ENCODE data around the gene ANKRD2.
"Not testable (repeated sequence)": the region's sequence is repeated elsewhere in the genome, so short reads cannot be mapped to it uniquely, and the experiment has no call there.

The ANKRD2 gene

DNA sequence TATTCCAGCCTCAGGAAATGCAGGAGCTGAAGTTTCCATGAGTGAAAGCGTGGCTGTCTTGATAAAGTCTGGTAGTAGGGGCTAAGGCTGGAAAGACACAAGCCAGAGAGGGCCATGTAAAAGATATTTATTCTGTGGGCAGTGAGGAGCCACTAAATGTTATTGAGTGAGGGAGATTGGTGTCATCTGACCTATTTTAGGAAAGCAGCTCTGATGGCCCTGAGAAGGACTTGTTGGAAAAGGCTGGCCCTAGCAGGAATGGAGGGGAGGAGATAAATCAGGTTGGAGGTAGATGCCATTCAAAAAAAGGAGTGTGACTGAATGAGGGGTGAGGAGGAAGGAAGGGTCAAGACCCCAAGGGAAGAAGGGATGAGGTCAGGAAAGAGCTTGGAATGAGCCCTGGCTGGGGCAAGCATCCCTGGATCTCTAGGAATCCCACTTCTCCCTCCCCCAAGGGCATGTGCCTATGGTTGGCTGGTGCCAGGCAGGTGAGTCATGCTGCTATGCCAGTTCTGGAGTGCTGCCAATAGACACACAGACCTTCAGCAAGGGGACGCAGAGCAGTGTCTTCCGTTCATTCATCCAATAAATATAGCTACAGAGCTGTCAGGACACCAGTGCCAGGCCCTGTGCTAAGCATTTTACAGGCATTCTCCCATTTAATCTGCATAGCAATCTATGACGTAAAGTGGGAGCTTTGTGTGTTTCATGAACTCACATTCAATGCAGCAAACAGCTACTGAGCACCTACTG lies 2.0 kb downstream of the ANKRD2 start:
- DNase-seq: no peak

GRCh38 chr10:97575127-97575668 lies 2.6 kb downstream of the ANKRD2 start:
- no peak for DNase-seq

DNA sequence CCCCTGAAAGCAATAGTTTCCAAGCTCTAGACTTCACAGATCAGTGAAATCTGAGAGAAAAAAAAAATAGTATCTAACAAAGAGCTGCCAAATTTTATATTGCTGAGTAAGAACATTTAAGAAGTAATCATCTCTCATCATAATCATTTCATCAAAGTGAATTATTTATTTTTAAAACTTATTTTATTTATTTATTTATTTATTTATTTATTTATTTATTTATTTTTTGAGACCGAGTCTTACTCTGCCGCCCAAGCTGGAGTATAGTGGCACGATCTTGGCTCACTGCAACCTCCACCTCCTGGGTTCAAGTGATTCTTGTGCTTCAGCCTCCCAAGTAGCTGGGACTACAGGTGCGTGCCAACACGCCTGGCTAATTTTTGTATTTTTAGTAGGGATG lies 3.9 kb downstream of the ANKRD2 start:
- DNase-seq: not testable (repeated sequence)

- DNase-seq: no peak
These were observed 5.1 kb downstream of the ANKRD2 start for GRCh38 chr10:97577701-97578100.

DNA sequence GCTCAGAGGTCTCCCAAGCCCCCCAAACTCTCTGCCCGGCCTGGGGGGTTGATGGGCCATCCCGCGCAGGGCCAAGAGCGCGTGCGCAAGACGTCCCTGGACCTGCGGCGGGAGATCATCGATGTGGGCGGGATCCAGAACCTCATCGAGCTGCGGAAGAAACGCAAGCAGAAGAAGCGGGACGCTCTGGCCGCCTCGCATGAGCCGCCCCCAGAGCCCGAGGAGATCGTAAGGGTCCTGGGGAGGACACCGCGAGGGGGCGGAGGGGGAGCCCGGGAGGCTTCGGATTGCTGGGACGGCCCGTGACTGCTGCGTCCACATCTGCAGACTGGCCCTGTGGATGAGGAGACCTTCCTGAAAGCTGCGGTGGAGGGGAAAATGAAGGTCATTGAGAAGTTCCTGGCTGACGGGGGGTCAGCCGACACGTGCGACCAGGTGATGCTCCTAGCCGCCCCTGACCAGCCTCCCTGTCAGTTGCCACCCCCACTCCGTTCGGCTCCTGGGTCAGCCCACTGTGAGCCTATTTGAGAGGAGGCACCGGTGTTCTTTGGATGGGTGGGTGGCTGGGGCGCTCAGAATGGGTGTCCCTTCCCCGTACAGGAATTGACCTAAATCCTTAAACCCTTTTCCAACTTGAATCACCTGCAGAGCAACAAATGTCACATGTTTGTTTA lies 5.7 kb downstream of the ANKRD2 start:
- no peak for DNase-seq

DNA sequence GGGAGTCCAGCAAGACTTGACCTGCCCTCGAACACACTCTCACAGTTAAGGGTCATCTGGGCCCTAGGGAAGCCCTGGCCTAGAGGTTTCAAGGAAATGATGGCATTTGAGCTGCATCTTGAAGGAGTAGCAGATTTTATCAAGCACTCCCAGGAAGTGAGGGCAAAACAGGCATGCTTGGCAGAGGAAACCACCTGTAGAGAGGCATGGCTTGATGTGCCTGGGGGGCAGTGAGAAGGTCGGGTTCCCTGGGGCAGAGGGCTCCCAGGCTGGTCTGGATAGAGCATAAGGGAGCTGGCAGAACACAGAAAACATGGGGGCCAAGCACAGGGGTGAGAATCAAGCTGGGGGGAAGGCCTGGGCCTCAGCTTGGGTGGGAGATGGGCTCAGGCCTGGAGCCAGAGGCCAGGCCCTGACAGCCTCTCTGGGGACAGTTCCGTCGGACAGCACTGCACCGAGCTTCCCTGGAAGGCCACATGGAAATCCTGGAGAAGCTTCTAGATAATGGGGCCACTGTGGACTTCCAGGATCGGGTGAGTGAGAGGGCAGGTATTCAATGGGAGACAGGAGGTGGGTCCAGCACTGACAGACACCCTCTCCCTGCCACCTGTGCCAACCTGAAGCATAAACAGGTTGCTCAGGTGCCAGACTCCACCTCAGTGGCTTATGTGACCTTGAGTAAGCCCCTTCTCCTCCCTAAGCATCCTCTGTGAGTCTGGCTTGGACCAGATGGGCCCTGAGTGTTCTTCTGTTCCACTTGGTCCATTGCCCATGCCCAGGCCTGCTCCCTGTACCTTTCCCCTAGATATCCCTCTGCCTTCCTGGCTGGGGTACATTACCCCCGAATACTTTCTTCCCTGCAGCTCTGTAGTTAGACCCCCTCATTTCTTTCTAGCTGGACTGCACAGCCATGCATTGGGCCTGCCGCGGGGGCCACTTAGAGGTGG lies 8.1 kb downstream of the ANKRD2 start:
- DNase-seq: no peak

DNA sequence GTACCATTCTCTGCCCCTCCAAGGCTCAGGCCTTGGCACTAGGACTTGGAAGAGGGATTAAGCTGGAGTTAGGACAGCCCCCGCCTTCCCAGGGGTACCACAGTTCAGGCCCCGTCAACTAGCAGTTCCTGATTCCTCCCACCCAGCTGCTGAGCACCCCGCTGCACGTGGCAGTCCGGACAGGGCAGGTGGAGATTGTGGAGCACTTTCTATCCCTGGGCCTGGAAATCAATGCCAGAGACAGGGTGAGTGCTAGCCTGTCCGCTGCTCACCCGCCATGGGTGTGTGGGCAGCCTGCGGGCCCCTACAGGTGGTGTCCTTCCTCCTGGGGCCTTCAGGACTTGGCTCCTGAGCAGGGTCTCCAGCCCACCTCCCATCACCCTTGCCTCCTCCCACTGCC lies 9.6 kb downstream of the ANKRD2 start:
- no peak for DNase-seq

DNA sequence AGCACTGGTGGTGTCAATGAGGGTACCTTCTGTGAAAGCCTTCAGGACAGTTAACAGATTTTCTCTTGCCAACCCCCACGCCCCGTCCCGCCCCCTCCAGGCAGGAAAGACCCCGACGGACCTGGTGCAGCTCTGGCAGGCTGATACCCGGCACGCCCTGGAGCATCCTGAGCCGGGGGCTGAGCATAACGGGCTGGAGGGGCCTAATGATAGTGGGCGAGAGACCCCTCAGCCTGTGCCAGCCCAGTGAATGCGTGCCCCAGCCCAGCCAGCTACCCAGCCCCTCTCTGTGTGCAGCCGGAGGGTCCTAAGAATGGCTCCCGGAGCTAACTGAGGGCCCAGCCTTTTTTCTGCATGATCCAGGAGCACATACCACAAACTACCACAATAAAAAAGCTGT lies 10.9 kb downstream of the ANKRD2 start:
- DNase-seq: no peak

- DNase-seq: no peak
These were observed 11.7 kb downstream of the ANKRD2 start, which contains the start of gene HOGA1 for GRCh38 chr10:97584060-97584797. Gene HOGA1 (plus strand): TSS chr10:97584389. CDS start chr10:97584704, 315 bp downstream.

- no peak for DNase-seq
These were observed 12.3 kb downstream of the ANKRD2 start for GRCh38 chr10:97584798-97585438.

GRCh38 chr10:97585439-97585811 lies 12.8 kb downstream of the ANKRD2 start:
- DNase-seq: no peak

DNA sequence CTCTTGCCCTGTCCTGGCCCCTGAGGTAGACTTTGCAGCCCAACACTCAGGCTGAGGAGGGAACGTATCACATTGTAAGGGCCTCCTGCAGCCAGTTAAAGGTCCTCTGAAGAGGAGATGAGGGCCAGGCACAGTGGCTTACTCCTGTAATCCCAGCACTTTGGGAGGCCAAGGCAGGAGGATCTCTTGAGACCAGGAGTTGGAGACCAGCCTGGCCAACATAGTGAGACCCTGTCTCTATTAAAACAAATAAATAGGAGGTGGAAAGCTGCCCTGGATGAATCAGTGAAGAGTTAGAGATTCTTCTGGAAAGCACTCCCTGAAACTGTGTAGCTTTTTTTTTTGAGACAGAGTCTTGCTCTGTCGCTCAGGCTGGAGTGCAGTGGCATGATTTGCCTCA lies 14.6 kb downstream of the ANKRD2 start:
- no peak for DNase-seq

DNA sequence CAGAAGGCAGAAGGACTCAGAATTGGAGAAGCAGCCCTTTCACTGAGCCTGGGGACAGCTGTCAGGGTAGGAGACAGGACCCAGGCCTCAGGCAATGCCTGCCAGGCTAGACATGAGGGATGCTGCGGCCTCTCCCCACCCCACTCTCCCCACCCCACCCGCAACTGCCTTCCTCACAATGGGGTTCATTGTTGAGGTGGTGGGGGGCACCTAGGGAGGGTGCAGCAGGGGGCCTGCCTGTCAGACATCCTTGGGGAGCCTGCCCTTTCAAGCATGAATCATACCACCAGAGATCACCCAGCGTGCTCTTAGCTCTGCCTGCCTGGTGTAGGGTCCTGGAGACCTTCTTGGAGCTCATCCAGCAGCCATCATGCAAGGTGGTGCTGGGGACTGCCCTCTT lies 16.9 kb downstream of the ANKRD2 start, which contains the start of gene C10orf62:
TSS of gene C10orf62 (plus strand) at position 243 of the 400 bp plus-strand sequence. CDS start 177 bp downstream, outside the sequence.
- no peak for DNase-seq

DNA sequence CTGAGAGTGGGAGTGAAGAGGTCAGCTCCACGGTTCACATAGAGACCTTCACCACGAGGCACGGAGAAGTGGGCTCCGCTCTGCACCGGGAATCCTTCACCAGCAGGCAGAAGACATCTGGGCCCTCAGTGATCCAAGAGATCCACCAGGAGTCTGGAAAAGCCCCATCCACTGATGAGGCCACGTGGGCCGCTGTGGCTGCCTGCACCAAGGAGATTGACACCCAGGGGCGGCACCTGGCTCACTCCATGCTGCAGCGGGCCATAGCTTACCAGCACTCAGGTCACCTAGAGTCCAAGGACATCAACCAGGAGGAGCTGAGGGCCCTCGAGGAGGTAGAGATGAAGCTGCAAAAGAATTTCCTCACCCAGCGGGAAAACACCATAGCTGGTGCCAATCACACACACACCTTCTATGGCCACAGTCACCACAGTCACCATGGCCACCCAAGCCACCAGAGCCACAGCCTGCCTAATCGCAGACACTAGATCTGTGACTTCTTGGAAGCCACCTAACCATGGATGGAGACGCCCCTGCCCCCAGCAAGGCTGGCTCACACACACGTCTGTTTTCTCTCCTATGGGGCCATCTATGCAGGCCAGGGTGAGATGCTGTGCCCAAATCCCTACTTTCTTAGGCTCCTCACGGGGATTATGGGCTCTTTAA lies 17.6 kb downstream of the ANKRD2 start:
- no peak for DNase-seq

DNA sequence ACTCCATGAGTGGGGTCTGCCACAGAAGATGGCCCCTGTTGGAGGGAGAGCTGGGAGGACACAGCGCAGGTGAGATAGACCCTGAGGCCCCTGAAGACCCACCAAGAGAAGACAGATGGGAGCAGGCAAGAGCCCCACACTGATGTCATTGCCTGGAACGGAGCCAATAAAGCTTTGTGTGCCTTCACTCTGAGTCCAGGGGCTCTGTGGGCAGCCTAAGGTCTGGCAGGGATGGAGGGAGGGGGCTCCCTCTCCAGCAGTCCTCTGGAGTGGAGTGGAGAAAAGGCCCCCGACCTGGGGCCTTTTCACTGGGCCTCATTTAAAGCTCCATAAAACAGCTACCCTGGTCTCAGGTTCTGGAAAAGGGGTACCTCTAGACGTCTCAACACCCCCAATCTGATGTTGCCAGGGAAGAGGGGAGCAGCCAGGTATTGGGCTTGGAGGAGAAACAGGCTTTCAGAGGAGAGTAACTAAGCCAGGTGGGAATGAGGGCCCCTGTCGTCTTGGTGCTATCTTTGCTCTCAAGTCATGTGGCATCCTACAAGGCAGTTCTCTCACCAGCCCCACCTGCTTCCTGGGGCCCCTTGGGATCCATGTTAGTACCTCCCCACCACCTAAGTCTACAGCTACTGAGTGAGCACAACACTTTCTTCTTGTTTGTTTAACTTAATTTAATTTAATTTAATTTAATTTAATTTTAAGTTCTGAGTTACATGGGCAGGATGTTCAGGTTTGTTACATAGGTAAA lies 18.3 kb downstream of the ANKRD2 start:
- DNase-seq: no peak

- no peak for DNase-seq
These were observed 20.8 kb downstream of the ANKRD2 start for GRCh38 chr10:97593421-97593820.

DNA sequence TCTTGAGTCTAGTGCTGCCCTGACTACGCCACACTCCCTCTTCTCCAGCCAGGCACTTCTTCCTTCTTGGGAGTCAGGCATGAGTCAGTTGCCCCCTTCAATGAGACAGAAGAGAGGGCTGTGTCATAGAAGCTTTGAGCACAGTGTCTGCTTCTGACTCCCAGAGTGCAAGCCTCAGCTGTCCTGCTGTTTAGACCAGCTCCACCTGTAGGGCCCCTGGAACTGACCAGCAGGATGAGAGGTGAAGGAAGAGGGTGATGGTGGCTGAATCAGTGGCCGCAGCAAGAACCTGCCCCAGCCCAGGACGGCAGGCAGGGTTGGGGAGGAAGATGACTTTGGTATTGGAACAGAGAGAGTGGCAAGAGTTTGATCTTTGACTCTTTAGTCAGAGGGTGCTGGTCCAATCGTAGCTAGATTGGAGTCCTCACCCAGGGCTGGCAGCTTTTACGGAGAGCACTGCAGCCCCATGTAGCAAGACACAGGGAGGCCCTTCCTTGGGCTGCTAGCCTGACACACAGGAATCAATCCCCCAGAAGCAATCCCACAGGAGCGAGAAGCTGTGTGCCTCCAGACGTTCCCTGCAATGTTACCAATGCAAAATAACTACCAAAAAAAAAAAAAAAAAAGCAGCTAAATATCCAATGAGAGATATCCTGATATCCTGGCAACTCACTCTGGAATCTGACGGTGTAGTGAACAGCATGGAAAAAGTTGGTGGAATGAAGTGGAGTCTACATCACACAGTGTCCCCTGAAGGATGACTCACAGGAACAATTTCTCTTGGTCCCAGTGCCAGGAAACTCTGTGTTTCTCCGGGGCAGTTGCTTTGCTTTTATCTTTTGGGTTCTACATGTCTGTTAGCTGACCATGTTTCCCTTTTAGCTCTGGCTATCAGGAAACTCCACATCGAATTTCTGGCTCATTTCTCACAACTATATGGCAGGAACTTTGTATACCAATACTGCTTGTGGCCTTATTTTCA lies 23.8 kb downstream of the ANKRD2 start:
- no peak for DNase-seq

GRCh38 chr10:97597778-97598177 lies 25.2 kb downstream of the ANKRD2 start:
- no peak for DNase-seq

Measured in NCI-H2227 treated with DMSO at 0.1 percent for 48 hours (cell line).